ENCODE results near the gene PHF11.
A peak's percentile ranks its signal among the peaks of the same experiment; 100 is the strongest.

PHF11 gene

DNA sequence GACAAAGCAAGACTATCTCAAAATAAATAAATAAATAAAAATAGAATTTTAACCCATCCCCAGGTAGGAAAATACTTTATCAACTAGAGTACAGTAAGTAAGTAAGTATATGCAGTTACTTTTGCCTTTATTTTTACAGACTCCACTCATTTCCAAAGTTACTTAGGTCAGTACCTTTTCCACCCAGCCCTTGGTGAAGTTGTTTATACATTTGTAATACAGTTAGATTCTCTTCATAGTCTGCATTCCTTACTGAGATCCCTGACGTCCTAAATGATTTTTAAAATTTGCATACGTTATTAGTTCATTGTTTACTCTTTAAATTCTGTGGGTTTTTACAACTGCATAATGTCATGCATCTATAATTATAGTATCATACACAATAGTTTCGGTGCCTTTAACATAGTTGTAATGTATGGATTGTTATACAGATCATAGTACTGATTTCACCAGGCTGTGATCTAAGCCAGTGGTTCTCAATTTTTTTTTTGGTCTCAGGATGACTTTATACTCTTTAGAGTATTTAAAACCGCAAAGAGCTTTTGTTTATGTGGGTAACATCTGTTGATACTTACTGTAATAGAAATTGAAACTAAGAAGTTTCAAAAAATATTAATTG, 41.3 kb upstream of the PHF11 start:
- TF ChIP-seq, protein P1, sequence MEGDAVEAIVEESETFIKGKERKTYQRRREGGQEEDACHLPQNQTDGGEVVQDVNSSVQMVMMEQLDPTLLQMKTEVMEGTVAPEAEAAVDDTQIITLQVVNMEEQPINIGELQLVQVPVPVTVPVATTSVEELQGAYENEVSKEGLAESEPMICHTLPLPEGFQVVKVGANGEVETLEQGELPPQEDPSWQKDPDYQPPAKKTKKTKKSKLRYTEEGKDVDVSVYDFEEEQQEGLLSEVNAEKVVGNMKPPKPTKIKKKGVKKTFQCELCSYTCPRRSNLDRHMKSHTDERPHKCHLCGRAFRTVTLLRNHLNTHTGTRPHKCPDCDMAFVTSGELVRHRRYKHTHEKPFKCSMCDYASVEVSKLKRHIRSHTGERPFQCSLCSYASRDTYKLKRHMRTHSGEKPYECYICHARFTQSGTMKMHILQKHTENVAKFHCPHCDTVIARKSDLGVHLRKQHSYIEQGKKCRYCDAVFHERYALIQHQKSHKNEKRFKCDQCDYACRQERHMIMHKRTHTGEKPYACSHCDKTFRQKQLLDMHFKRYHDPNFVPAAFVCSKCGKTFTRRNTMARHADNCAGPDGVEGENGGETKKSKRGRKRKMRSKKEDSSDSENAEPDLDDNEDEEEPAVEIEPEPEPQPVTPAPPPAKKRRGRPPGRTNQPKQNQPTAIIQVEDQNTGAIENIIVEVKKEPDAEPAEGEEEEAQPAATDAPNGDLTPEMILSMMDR (IDR thresholded peaks at IDR 0.05; ENCODE audit: low read depth, low read length, missing control alignments), result no peak
- H3K4me3 ChIP-seq (replicated peaks; ENCODE audit: low read depth, low read length), result peak overlapping the region; percentile 8; the same call in 1 of the 2 replicates
- DNase-seq (ENCODE audit: extremely low read depth, low read depth), result no peak

DNA sequence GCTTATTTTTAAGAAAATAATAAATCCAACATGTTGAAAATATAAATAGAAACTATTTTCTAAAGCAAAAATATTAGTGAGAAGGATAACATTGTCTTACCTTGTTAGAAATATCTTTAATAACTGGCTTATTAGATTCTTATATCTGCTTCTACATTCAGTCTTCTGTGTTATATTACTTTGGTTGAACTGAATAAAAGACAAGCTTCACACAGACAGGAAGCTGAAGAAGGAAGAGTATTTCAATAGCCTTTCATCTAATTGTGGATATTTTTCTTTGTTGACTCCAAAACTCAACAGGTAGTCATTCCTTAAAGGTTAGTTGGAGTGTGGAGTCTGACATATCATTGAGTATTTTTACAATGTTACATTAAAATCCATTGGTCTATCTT, 40.8 kb upstream of the PHF11 start:
- no peak for DNase-seq (ENCODE audit: extremely low read depth, low read depth)
- no peak overlapping the region; the same call in 1 of the 2 replicates for H3K4me3 ChIP-seq (replicated peaks; ENCODE audit: low read depth, low read length)
- TF ChIP-seq, protein P1 (IDR thresholded peaks at IDR 0.05; ENCODE audit: low read depth, low read length, missing control alignments), result no peak

DNA sequence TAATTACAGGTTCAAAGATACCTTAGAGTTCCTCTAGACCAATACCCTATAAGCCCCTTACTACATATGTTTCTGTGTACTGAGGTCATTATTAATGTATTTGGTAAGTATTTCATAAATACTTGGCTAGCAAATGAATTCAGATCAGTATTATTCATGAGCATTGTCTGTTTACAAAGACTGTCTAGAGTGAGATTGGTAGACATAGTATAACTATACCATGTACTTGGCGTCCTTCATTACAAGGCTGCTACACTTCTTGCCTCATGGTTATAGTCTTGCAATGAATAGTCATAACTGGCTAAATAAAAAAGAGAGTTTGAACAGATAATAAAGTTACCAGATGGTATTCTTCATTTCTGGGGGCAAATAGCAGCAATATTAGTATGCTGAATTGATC, 39.6 kb upstream of the PHF11 start:
- no peak overlapping the region for H3K4me3 ChIP-seq (replicated peaks; ENCODE audit: low read depth, low read length)
- TF ChIP-seq, protein P1 (IDR thresholded peaks at IDR 0.05; ENCODE audit: low read depth, low read length, missing control alignments), result no peak
- DNase-seq (ENCODE audit: extremely low read depth, low read depth), result no peak

DNA sequence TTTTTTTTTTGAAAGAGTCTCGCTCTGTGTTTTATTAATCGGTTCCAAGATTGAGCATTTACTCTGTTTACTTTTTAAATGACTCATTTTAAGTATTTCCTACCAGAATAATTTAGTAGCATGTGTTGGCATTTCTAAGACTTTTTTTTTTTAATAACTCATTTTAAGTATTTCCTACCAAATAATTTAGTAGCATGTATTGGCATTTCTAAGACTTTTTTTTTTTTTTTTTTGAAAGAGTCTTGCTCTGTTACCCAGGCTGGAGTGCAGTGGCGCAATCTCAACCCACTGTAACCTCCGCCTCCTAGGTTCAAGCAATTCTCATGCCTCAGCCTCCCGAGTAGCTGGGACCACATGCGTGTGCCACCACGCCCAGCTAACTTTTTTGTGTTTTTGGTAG, 38.5 kb upstream of the PHF11 start:
- no peak for DNase-seq (ENCODE audit: extremely low read depth, low read depth)
- H3K4me3 ChIP-seq (replicated peaks; ENCODE audit: low read depth, low read length), result no peak overlapping the region
- TF ChIP-seq, protein P1 (IDR thresholded peaks at IDR 0.05; ENCODE audit: low read depth, low read length, missing control alignments), result no peak

DNA sequence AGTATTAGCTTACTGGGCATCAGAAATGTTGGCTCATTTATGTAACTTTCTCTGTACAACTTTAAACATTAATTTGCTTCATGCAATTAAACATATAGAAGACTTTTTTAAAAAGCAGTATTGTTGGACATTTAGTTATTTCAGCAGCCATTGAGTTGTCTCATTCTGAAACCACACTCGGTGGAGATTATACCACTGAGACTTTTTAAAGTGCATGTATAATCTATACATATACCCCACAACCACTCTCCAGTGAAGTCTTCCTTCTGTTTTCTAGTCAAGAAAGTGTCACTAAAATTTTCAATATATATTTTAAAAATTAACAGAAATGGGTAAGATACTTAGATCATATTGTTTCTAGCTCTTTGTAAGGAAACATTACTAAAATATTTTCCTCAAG, 36.2 kb upstream of the PHF11 start:
- TF ChIP-seq, protein P1 (IDR thresholded peaks at IDR 0.05; ENCODE audit: low read depth, low read length, missing control alignments), result no peak
- H3K4me3 ChIP-seq (replicated peaks; ENCODE audit: low read depth, low read length), result no peak overlapping the region
- no peak for DNase-seq (ENCODE audit: extremely low read depth, low read depth)

DNA sequence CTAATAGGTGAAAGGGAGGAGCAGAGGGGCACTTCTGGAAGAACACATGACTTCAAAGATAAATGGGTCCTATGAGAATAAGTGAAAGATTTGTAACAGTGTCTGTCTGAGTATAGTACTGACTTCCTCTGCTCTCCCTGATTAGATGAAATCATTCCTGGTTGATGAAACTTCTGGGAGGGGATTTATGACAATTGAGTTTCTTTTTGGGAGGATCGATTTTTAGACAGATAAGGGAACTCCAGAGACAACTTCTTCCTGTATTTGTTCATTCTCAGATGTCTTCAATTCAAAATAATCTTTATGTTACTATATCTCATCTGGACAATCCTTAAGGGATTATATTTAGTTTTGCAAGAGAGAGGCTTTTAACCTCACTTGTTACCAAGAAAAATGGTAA, 31.7 kb upstream of the PHF11 start:
- TF ChIP-seq, protein P1 (IDR thresholded peaks at IDR 0.05; ENCODE audit: low read depth, low read length, missing control alignments), result no peak
- no peak overlapping the region for H3K4me3 ChIP-seq (replicated peaks; ENCODE audit: low read depth, low read length)
- no peak for DNase-seq (ENCODE audit: extremely low read depth, low read depth)

Measured in HFF-Myc (cell line).